HG03280 (cell line): Measurements from ENCODE around the gene SLC5A2.
"Not testable (repeated sequence)": the region's sequence is repeated elsewhere in the genome, so short reads cannot be mapped to it uniquely, and the experiment has no call there.

ENCODE experiments used
- ATAC-seq: cut with Tn5 transposase; IDR thresholded peaks from one replicate; pipeline ENCODE4 v1.9.1; 2021; ENCODE audit warnings: mild to moderate bottlenecking, moderate library complexity; ENCODE audit not compliant: unreplicated experiment

SLC5A2 gene

GRCh38 chr16:31483081-31483480 is at the start of gene SLC5A2:
TSS of gene SLC5A2 (plus strand) at chr16:31483123. CDS start at chr16:31483137, 14 bp downstream.
- ATAC-seq = no peak

DNA sequence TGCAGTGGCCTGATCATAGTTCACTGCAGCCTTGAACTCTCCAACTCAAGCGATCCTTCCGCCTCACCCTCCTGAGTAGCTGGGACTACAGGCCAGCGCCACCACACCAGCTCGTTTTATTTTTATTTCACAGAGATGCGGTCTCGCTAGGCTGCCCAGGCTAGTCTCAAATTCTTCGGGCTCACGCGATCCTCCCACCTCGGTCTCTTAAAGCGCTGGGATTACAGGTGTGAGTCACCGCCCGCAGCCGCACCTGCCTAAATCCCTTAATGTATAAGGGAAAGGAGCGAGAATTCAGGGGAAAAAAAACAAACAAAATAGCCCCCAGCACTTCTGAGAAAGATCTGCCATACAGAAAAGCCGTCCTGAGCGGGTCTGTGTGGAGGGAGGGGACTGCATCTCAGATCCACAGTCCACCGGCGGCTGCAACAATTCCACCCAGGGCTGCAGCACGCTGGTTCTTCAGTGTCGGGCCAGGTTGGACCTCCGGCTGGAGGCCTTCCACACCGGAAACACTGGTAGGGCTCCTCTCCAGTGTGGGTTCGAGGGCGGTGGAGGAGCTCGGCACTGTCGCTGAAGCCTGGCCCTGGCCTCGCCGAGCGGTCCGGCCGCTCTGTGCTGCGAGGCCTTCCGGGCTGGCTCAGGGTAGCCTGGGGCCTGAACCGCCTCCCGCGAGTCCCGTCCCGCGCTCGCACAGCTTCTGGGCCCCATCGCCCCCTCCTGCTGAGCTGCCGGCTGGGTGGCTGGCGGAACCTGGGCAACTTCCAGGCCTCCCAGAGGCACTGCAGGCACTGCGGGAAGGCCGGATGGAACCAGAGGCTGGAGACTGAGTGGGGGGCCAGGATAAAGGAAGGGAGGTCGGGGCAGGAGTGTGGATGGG is 47.3 kb upstream of the SLC5A2 start:
- ATAC-seq = no peak

GRCh38 chr16:31436221-31437045 is 46.5 kb upstream of the SLC5A2 start:
- no peak for ATAC-seq

DNA sequence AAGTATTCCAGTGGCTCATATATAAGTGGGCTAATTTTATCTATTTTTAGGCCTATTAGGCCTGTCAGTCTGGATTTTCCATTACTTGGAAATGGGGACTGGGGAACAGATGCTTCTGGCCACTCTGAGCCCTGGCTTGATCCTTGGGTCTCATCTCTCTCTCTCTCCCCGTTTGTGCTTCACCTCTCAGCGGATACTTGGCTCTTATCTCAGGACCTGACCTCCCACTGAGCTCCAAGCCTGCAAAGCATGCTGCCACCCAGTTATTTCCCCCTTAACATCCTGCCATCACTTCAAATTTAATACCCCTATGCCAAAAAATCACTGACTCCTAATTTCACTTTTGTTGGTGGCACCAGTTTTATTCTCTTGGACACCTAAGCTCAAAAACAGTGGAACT is 44.5 kb upstream of the SLC5A2 start:
- ATAC-seq = no peak

- ATAC-seq = not testable (repeated sequence)
Measured at GRCh38 chr16:31439023-31439422, 43.9 kb upstream of the SLC5A2 start.

- no peak for ATAC-seq
Measured at GRCh38 chr16:31439519-31439918, 43.4 kb upstream of the SLC5A2 start.

- no peak for ATAC-seq
Measured at GRCh38 chr16:31440516-31441184, 42.3 kb upstream of the SLC5A2 start.

GRCh38 chr16:31441956-31442355 is 41.0 kb upstream of the SLC5A2 start:
- ATAC-seq = no peak

DNA sequence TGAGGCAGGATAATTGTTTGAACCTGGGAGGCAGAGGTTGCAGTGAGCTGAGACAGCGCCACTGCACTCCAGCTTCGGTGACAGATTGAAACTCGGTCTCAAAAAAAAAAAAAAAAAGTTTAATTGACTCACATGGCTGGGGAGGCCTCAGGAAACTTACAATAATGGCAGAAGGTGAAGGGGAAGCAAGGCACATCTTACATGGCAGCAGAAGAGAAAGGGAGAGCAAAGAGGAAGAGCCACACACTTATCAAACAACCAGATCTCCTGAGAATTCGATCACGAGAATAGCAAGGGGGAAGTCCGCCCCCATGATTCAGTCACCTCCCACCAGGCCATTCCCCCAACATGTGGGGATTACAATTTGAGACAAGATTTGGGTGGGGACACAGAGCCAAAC is 37.0 kb upstream of the SLC5A2 start:
- not testable (repeated sequence) for ATAC-seq

DNA sequence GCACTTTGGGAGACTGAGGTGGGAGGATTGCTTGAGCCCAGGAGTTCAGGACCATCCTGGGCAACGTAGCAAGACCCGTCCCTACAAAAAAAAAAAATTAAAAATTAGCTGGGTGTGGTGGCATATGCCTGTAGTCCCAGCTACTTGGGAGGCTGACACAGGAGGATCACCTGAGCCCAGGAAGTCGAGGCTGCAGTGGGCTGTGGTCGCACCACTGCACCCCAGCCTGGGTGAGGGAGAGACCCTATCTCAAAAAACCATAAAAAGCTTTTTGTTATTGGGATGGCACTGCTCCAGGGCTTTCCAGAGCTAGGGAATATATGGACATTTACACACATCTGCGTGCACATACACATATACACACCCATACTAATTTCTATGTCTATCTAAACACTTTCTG is 31.7 kb upstream of the SLC5A2 start:
- ATAC-seq = no peak

- no peak for ATAC-seq
Measured at GRCh38 chr16:31451681-31452351, 31.1 kb upstream of the SLC5A2 start.

DNA sequence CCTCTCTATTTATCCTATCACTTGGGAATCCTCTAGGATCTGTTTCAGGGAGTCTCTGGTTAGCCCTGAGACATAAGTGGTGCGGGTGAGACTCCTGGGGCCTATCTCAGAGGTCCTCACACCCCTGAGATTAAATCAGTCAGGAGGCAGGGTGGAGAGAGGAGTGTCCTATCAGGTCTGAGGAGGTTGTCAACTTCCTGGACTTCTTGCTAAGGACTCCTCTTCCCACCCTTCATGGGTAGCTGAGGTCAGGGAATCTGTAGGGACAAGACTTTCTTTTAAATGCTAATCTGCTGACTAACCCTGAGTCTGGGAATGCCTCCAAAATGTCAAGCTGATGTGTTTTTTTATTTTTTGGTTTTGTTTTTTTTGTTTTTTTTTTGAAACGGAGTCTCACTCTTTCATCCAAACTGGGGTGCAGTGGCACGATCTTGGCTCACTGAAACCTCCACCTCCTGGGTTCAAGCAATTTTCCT is 30.3 kb upstream of the SLC5A2 start:
- ATAC-seq = no peak

DNA sequence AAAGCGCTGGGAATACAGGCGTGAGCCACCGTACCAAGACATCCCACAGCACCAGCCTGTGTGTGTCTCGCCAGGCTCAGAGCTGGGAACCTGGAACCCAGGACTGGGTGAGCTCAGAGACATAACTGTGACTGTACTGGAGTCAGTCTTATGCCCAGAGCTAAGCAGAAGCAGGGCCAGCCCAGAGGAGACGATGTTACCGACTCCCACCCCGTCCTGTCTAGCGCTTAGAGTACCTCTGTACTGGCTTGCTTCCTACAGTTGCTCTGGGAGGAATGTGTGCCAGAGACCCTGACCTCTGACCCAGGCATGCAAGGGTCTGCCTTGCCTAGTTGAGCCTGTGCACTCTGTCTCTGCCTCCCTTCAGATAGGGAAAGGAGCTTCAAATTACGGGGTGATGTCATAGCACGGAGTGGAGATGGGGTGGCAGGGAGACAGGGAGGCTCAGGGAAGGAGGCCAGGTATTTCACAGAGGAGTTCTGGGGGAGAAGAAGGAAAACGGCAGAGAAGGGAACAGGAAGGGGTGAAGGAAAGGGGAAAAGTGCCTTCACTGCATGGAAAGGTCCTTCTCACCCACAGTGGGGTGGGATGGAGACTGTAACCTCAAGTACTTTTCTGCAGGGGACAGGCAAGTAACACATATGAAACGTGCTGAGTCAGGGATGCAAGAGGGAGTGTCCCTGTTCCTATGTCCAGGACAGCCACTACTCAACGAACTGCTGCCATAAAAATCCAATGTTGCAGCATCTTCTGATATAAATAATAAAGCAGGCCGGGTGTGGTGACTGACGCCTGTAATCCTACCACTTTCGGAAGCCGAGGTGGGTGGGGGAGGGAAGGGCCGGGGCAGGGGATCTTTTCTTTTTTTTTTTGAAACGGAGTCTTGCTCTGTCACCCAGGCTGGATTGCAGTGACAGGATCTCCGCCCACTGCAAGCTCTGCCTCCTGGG is 29.4 kb upstream of the SLC5A2 start:
- no peak for ATAC-seq

DNA sequence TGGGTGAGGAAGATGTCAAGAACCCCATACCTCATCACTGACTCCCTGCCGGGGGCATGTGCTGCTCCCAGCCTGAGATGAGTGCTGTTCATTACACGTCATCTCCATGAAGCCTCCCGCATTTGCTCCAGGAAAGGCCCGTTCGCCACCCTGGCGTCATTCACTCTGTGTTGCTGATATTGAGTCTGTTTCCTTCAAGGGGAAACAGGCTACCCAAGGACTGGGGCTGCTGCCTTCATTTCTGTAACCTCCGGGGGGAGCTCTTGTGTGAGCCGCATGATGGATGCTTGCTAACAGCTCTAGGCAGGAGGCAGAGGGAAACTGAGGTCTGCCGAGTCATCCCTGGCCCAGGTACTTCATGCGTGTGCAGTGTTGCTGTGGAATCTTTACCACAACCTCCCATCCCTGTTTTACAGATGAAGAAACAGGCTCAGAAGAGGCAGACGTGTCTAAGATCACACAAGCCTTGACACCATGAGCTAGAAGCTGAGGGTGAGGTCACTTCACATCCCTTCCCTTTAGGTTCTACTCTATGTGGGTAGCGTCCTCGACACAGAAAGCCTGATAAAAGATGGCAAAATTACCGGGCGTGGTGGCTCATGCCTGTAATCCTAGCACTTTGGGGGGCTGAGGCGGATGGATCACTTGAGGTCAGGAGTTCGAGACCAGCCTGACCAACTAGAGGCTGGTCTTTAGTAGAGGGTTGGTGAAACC is 27.2 kb upstream of the SLC5A2 start:
- no peak for ATAC-seq

DNA sequence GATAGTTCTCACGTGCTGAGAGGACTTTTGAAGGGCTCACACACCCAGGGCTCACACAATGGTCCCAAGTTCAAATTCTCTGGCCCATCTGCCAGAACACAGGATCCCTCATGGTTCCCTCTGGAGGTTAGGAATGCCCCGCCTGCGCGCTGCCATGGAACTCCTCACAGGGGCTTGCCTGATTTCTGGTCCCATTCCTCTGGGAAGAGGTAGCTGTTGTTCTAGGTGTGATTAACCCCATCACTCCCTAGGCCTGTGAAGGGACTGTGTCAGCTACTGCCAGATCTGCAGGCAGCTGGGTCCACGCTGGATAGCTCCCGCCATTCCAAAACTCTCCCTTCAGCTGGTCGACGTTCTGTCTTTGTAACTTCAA is 25.9 kb upstream of the SLC5A2 start:
- no peak for ATAC-seq

DNA sequence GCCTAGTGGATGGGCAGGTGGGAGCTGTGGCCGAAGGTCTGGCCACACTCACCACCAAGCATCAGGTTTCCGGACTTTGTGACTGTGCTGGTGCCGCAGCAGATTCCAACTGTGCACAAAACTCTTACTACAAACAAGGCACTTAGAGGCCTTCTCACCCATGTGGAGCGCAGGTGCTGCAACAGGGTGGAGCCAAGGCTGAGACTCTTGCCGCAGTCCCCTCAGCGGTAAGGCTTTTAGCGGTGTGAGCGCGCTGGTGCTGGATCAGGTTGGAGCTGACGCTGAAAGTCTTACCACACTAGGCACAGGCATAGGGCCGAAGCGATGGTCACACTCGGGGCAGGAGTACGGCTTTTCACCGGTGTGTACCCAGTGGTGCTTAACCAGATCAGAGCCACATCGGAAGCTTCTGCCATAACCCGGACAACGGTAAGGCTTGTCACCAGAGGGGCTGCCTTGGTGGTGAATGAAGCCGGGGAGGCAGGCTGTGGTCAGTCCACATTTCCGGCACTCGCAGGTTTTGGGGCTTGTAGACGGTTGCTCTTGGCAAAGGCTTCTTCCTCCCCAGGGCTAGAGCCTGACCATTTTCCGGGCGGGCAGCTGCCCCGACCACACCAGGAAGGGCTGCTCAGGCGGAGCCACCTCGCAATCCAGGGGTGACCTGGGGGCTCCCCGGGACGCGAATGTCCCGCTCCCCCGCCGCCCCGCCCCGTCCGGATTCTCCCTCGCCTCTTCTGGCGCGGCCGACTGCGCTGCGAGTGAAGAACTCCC is 24.7 kb upstream of the SLC5A2 start:
- no peak for ATAC-seq

DNA sequence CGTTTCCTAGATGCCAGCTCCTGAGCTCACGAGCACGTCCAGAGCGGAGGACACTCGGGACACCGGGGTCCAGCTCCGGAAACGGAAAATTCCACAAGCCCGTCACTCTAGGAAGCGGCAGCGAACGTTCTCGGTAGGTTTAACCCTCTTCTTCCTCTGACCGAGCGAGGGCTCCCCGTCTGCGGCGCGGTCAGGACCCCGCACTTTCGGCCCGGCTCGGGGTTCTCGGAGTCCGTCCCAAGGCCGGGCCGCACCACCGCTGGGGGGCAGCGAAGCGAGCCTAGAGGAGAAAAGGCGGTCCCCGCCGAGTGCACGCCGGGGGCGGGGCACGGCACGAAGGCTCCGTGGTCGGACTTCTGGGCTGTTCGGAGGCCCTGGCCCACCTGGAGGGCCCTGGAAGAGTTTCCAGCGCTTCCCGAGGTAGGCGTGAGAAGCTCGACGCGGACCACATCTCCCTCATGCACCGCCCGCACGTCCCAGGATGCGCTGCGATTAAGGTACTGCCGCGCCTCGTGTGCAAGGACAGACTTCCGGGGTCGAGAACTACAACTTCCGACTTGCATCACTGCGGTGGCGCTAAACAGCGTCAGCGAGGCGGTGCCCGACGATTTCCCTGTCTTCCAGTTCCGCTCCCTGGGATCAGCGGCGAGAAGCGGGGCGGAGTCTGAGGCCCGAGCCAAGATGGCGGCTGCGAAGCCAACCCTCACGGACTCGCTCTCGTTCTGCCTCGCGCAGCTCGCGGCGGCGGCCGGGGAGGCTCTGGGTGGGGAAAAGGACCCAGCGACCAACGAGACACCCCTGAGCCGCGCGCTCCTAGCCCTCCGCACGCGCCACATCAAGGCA is 23.9 kb upstream of the SLC5A2 start, which contains the start of gene ARMC5:
ARMC5 (plus strand) TSS at position 658 of the 843 bp plus-strand sequence; CDS start at position 682, 24 bp downstream.
- ATAC-seq = peak; percentile 69
